ENCODE measurements around the gene MLANA.

MLANA gene, protein sequence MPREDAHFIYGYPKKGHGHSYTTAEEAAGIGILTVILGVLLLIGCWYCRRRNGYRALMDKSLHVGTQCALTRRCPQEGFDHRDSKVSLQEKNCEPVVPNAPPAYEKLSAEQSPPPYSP

DNA sequence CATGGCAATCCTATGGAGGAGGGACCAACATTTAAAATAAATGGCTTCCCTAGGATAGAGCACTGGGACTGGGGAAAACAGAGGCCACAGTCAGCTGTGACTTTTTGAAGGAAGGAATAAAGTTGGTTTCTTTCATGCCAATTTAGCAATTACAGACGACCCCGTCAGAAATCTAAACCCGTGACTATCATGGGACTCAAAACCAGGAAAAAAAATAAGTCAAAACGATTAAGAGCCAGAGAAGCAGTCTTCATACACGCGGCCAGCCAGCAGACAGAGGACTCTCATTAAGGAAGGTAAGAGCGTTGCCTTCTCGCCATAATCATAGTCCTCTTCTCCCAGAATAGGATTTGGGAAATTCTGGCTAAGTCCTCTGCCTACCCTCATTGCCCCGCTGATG, at the start of gene MLANA:
Gene MLANA, plus strand, starts transcription at position 249 of the 400 bp plus-strand sequence. CDS start 1,586 bp downstream, outside the sequence.
- no peak for DNase-seq (ENCODE audit: low spot score)

DNA sequence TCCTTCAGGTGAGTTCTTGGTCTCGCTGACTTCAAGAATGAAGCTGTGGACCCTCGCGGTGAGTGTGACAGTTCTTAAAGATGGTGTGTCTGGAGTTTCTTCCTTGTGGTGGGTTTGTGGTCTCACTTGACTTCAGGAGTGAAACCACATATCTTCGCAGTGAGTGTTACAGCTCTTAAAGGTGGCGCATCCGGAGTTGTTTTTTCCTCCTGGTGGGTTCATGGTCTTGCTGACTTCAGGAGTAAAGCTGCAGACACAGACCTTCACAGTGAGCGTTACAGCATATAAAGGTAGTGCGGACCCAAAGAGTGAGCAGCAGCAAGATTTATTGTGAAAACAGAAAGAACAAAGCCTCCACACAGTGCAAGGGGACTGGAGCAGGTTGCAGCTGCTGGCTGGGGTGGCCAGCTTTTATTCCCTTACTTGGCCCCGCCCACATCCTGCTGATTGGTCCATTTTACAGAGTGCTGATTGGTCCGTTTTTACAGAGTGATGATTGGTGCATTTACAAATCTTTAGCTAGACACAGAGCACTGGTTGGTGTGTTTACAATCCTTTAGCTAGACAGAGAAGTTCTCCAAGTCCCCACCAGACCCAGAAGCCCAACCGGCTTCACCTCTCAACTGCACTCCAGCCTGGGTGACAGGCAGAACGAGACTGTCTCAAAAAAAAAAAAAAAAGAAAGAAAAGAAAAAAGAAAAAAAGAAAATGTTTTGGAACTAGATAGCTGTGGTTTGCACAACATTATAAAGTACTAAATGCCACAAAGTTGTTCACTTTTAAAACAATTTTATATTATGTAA, 48.7 kb upstream of the MLANA start:
- no peak for DNase-seq (ENCODE audit: low spot score)

DNA sequence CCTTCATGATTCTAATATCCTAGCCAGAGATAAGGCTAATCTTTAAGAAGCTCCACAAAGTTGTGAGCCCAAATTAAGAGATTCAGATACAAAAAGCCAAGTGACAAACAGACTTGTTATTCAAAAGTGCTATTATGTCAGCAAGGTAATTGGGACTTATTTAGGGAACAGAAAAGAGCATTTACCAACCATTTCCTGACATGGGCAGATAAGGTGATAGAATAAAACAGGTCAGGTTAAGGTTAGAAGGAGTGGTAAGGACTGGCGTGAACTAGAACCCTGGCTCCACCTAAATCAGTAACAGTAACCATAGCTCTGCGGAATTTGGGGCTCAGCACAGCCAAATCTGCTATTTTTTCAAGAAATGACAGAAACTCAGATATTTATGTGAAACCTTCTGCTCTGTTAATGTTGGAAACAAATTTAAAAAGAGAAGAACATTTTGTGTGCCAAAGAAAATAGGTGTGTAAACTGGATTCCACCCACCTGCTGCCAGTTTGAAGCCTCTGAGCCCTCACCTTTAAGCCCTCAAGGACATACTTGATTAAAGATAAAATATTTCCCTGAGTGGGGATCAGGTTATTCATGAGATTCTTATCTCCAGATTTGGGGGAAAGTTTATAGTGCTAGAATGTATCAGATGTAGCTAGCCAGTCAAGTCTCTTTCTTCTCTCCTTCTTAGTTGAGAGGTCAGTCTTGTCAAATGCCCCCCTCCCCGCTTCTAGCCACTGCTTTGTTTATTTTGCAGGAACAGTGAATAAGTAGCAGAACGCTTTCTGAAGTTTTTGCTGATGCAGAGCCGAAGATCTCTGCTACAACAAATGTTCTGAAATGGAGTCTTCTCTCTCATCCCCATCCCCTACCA, 47.5 kb upstream of the MLANA start:
- no peak for DNase-seq (ENCODE audit: low spot score)

DNA sequence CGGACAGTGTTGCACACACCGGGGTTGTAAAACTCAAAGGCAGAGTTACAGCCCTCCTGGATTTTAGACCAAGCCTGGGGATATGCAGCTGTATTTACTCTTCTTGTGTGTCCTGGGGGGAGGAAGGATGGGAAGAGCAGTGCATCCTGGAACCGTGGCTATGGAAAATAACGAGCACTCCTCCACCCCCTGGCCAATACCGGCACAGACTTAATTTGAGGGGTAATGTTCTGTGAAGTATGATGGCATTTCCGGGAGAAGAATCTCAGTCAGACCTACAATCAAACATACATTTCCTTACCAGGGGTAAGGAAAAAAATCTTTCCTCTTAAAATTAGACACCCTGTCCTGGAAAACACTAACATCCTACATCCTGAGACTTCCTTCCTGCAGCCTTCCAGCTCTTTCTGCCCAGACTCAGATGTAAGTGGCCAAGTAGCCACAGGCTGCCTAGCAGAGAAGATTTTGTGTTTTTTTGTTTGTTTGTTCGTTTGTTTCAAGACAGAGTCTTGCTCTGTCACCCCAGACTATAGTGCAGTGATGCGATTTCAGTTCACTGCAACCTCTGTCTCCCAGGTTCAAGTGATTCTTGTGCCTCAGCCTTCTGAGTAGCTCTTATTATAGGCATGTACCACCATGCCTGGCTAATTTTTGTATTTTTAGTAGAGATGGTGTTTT, 46.8 kb upstream of the MLANA start:
- peak; percentile 64 for DNase-seq (ENCODE audit: low spot score)

DNA sequence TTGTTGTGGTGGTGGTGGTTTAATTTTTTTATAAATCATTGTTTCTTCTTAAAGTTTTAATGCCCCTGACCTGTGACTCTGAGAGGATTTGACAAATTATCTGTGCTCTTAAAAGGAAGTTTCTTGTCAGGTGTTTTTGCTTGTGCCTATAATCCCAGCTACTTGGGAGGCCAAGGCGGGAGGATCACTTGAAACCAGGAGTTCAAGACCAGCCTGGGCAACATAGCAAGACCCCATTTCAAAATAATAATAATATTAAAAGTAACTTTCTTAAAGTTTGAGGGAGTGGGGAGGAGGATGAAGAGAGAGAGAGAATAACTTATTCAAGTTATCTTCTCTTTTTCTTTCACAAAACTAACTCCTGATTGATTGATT, 45.5 kb upstream of the MLANA start:
- DNase-seq (ENCODE audit: low spot score), result no peak

DNA sequence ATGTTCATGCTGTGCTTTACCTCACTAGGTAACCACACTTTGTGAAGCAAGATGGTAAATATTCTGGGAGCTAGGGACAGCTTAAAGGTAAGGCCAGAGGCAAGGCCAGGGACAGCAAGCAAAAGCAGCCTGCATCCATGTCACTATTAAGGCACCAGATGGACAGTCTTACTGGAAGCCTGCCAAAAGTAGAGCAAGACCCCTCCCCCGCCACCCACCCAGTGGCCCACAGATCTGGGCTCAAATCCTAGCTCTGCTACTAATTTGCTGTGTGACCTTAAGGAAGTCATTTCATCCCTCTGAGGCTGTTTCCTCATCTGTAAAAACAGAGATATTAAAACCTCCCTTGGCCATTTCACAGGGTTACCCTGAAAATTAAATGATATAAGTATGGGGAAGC, 44.6 kb upstream of the MLANA start:
- no peak for DNase-seq (ENCODE audit: low spot score)

DNA sequence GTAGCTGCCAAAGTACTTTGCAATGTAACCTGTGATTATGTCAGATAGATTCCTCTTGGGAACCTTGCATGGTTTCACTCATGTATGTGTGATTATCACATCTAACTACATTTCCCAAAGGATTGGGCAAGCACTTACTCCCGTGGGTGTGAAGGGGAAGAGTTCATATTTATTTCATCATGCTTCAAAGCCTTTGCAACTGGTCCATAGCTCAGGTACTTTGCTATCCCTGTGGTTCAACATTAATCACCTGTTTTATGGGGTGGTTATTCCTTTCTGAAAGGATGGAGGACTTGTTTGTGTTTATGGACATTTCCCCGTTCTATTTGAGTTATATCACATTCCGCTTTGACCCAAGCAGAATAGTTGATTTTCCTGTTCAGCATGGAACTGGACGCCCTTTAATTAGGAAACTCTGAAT, 44.2 kb upstream of the MLANA start:
- peak; percentile 20 for DNase-seq (ENCODE audit: low spot score)

DNA sequence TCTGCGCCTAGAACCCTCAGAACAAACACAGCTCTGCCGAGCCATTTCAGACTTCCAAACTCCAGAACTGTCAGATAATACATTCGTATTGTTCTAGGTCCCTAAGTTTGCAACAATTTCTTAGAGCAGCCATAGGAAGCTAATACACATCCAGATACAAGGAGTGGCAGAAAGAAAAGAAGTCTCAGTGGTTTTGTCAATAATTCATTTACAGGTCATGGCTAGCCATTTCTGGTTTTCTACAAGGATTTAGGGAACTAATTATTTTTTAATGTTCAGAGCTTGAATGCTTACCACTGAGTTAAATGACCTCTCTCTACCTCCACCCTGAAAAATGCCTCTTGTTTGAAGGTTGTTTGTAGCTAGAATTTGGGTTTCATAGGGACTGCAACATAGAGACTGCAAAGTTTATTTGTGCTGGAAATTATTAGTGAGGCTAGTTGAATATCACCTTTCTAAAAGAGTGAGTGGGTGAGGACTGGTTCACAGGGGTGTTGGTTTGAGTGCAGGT, 42.3 kb upstream of the MLANA start:
- DNase-seq (ENCODE audit: low spot score), result no peak

DNA sequence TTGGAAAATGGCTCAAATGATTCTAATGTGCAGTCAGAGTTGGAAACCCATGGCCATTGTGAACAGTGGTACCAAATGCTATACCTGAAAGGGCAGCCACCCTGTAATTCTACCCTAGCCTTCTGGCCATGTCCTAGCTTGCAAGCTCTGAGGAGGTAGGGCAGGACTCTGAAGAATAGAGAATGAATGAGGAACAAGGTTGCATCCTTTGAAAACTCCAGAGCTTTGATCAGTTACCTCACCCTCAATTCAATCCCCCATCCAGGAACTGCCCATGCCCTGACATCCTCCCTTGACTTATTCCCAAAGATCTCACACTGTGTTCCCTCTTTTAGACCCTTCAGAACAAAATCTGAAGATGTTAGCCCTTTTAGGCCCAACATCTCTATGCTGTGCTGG, 40.0 kb upstream of the MLANA start:
- no peak for DNase-seq (ENCODE audit: low spot score)

DNA sequence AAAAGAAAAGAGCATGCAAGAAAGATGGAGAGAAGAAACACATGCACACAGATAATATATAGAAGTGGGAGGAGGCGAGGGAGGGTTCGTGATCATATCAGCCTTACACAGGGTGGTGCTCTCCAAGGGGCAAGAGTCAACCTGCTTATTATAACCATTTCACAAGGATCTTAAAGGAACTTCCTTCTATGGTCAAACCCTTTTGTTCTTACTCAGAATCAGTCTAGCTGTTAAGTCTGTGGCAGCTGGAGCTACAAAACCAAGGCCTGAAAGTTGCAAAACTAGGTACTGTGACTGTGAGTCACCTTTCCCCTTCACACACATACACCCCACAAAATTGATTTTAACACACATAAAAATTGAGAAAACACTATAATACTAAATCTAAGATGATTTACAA, 39.2 kb upstream of the MLANA start:
- peak; percentile 65 for DNase-seq (ENCODE audit: low spot score)

DNA sequence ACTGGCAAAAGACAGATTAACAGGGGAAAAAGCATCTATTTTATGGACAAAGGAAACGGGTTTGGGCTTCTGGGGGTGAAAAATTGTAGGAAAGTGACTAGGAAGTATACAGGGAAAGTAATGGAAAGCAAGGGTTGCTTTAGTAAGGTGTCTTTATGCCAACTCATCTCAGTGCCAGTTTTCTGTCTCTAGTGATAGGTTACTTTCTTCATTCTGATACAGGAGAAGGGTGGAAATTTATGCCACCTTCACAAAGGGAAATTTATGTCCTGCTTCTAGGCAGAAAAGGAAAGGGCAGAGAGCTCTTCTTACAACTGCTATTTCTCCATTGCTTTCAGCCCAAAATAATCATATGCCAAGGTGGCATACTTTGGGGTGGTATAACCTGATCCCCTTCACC, 37.7 kb upstream of the MLANA start:
- DNase-seq (ENCODE audit: low spot score), result no peak

DNA sequence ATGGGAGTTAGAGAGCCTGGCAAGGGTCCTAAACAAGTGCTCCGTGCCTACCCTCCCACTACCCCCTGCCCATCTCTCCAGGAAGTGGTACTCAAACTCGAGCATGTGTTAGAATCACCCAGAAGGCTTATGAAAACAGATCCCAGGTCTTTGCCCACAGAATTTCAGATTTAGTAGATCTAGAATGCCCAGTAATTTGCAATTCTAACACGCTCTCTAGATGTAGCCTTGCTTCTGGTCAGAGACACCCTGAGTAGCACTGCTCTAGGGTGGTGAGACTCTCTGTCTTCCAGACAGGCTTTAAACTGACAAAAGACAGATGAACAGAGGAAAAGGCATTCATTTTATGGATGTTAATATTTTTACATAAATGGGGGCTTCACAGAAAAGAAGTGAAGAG, 37.1 kb upstream of the MLANA start:
- no peak for DNase-seq (ENCODE audit: low spot score)

DNA sequence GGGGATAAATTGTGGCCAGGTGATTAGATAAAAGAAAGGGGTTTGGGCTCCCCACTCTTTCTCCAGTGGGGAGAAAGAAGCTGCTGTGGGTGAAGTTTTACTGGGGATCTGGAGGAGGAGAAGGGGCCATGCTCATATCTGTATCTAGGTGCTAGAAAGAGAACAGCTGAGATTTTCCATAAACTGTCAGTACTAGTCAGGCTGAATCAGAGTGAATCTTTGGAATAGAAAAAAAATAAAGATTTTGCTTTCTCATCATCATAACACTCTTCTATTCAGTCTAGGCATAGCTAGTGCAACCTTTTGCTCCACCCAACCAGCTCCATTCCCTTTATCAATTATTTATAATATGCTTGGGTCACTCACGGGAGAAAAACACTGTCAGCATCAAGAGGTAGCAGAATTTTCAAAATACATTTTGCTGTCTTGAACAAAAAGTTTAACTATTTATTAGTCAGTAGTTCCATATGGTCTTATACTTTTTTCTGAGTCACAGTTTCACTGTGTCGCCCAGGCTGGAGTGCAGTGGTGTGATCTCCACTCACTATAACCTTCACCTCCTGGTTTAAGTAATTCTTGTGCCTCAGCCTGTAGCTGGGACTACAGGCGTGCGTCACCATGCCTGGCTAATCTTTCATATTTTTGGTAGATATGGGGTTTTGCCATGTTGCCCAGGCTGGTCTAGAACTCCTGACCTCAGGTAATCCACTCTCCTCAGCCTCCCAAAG, 36.5 kb upstream of the MLANA start:
- no peak for DNase-seq (ENCODE audit: low spot score)

DNA sequence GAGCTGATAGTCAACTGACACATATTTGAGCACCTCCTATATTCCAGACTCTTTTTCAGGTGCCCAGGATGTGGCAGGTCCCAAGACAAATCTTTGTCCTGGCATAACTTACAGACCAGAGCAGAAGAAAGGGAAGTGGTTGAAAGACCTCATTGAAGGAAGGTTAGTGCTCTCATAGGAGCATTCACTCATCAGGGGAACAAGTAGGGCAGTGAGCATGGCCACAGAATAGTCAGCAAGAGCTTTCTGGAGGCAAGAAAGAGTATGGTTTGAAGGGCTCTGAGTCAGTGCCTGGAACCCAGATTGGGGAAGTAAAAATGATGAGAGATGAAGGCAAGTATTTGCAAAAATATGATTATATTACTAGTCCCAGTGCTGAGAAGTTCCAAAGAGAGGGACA, 32.8 kb upstream of the MLANA start:
- no peak for DNase-seq (ENCODE audit: low spot score)

DNA sequence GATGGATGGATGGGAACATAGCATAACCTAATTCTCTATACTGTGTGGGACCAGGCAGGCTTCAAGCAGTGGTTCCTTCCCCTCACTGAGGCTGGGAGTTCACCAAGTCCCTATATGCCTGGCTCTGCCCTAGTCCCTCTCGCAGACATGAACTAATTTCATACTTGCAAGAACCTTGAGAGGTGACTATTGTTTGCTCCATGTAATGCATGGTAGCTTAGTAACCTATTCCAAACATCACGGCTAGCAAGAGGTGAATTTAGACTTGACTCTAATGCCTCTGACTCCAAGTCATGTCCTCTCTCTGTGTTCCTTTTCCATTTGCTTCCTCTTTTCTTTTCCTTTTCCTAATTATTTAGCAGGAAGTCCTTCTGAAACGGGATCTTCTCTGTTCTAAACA, 31.9 kb upstream of the MLANA start:
- DNase-seq (ENCODE audit: low spot score), result no peak

DNA sequence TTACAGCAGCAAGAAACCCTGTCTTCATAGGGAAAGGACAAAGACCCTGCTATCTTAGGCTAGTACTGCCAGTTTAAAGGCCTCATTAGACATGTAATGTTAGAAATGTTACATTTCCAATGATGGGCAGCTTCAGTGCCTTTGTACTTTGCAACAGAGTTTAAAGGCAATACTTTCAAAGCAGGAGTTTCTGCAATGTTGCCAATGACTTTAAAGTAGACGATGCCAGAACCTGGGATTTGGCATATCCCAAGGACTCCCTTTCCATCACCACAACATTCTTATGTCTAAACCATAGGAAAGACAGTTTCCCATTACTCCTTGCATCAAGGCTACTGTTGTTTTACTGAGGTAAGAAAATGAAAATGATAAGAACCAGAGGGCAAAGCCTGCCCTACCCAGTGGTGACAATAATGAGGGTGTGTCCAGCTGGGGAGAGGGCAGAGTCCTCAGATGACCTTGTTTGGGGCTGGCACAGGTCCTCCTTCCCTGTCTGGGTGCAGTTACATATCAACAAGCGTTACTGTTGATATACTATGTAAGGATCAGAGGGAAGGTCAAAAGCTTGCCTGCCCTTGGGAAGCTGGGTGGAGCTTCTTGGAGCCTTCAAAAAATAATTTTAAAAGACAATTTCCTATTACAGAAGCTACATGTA, 27.5 kb upstream of the MLANA start:
- no peak for DNase-seq (ENCODE audit: low spot score)

DNA sequence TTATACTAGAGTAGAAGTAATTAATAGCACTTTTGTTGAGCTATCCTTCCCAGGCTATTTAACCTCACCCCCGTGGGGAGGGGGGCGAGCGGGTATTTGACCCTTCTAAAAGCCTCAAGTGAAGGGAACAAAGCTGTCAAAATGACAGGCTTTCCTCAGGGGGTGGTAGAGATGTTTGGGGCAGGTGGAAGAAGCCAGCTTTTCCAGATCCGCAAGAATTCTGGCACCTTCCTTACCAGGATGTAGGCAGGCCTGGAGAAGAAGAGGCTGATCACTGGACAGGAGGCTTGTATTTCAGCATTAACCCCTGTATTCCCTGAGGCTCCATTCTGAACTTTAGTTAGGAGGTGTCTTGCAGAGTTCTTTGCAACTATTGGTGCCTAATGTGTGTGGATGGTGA, 26.2 kb upstream of the MLANA start:
- no peak for DNase-seq (ENCODE audit: low spot score)

DNA sequence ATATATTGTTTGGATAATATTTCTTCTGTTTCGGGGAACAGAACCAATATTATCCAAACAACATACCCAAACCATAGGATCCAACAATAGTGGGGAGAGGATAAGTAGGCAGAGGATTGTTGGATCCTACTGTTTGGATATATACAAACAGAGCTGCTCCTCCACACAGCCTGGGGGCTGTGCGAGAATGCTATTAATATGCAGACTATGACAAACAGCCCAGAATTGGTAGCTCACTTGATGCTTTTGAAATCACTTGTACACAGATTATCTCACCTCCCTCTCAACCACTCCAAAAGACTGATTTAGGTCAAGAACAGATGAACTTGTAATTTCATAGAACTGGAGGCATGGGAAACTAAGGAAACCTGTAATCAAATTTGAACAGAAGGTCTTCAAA, 24.4 kb upstream of the MLANA start:
- DNase-seq (ENCODE audit: low spot score), result no peak

DNA sequence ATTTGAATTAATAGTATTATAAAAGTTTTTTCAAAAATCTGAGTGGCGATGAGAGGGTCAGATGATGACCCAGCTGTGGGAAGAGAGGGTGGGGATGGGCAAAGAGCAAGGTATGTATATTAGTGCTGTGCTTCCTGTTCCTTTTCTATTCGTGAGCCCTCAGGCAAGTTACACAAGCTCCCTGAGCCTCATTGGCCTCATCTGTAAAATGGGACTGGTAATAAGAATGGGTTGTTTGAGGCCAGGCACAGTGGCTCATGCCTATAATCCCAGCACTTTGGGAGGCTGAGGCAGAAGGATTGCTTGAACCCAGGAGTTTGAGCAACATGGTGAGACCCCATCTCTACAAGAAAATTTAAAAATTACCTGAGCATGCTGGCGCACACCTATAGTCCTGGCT, 24.0 kb upstream of the MLANA start:
- no peak for DNase-seq (ENCODE audit: low spot score)

DNA sequence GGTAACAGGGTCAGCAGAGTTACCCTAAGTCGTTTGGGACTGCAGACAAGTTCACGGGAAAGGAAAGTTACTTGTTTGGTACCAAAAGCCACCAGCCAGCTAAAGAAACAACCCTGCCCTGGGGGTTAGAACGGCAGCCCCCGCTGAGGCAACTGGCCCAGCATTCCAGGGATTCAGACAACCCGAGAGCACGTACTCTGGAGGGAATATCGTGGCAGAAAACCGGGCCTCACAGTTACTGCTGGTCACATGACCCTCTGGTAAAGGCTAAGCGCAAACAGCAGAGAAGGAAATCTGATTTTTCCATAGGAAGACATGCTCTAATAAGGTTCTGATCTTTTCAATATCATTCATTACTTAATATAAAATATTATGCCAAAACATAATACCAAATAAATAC, 22.5 kb upstream of the MLANA start:
- no peak for DNase-seq (ENCODE audit: low spot score)
